GM12801 (cell line): Measurements from ENCODE around the gene PDE2A.

ENCODE experiments used
- CTCF ChIP-seq: IDR thresholded peaks from one replicate; pipeline ENCODE4 v1.5.1; 2011; ENCODE audit warnings: control low read depth; ENCODE audit not compliant: insufficient read length; ENCODE audit errors: extremely low read depth

PDE2A gene

GRCh38 chr11:72600557-72600956 lies 73.7 kb downstream of the PDE2A start:
- no peak for TF ChIP-seq CTCF

- TF ChIP-seq CTCF, result no peak
Measured at GRCh38 chr11:72599325-72600117, 74.7 kb downstream of the PDE2A start.

GRCh38 chr11:72598906-72599305 lies 75.3 kb downstream of the PDE2A start:
- TF ChIP-seq CTCF, result no peak

- TF ChIP-seq CTCF, result no peak
Measured at GRCh38 chr11:72598466-72598865, 75.8 kb downstream of the PDE2A start.

- no peak for TF ChIP-seq CTCF
Measured at GRCh38 chr11:72597721-72598120, 76.5 kb downstream of the PDE2A start.

- TF ChIP-seq CTCF, result no peak
Measured at GRCh38 chr11:72595292-72595684, 78.9 kb downstream of the PDE2A start.

- no peak for TF ChIP-seq CTCF
Measured at GRCh38 chr11:72594493-72595291, 79.5 kb downstream of the PDE2A start.
